RWPE1 (cell line): Measurements from ENCODE around the gene ZBTB7C.

Source experiments
- CTCF ChIA-PET: fragments of 350-600 bp; sonication (Branson Sonifier 250); formaldehyde crosslinking; extraction: SDS; loops from one replicate; lab custom pipeline; 2021; lab: Yijun Ruan, JAX
- POLR2A ChIA-PET: fragments of 400-600 bp; formaldehyde crosslinking; extraction: SDS; loops from one replicate; lab custom pipeline; 2020; ENCODE audit warnings: antibody characterized with exemption; ENCODE audit not compliant: low non-redundant PET; lab: Yijun Ruan, JAX
- DNase-seq: peaks from one replicate; pipeline ENCODE4 v3.0.0; 2012; ENCODE audit warnings: low spot score
- H3K27ac ChIP-seq: fragments of 450-650 bp; 2 replicates; pipeline ENCODE4 v1.5.1; 2017
- CTCF ChIP-seq: fragments of 450-650 bp; conservative IDR thresholded peaks from 2 replicates; pipeline ENCODE4 v1.5.1; 2017; ENCODE audit warnings: low read depth, mild to moderate bottlenecking

ZBTB7C gene

DNA sequence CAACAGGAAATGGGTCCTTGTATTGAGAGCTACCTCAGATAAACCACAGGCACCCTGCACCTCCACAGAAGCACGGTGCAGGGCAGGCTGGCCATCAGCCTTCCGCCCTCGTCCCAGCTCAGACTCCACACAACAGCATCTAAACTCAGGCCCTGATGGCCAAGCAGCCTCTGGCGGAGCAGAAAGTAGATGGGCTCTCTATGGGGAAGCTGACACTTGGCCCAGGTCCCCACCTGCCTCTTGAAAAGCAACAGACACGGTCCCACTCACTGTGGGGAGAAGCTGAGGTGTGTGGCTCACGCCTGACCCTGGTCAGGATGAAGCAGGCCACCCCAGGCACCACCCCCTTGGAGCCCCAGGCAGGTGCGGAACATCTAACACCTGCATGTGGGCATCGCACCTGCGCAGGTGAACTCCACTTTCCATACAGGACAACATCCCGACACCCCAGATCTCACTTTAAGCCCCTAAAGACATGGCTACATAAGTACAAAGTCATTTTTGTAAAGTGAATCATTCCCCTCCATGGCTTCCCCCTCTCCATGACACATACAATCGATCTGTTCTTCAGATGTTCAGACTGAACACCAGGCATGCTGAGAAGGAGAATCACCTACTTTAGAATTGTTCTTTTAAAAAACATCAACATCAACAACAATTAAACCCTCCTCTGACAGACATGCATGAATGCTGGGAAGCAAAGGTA lies 208.4 kb downstream of the ZBTB7C start:
- CTCF ChIA-PET = no interaction called here
- DNase-seq = no peak
- H3K27ac ChIP-seq = no peak overlapping the region
- POLR2A ChIA-PET = no interaction called here
- TF ChIP-seq CTCF = no peak

DNA sequence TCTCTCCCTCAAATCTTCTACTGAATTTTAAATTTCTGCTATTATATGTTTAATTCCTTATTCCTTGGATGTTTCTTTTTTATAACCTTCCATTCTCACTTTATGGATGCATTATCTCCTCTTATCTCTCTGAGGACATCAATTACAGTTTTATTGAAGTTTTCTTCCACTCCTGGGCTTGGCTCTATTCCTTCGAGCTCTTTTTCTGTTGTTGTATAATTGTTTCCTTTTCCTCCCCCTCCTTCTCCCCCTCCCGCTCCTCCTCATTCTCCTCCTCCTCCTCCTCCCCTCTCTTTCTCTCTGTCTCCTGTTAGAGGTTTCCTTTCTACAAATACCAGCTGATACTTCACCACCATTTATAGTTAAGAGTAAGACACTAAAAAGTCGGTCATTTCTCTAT lies 209.8 kb downstream of the ZBTB7C start:
- no peak overlapping the region for H3K27ac ChIP-seq
- CTCF ChIA-PET = no interaction called here
- POLR2A ChIA-PET = no interaction called here
- DNase-seq = no peak
- no peak for TF ChIP-seq CTCF

DNA sequence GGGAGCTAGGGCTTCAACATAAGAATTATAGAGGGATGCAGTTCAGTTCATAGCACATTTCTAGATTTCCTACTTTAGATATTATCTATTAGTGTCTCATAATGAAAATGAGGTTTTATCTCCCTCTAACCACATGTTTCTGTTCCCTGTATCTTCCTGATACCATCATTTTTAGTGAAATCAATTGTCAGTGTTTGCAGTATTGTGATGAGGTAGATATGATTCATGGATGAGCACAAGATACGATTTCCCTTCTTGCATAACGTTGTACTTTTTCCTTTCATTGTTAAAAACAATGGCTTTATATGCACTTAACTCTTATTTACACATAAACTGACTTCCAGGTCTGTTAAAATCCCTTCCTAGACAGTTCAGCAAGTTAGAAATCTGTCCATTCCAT lies 211.4 kb downstream of the ZBTB7C start:
- DNase-seq = peak; percentile 3
- ChIA-PET CTCF (no interaction called here), POLR2A (no interaction called here)
- no peak for TF ChIP-seq CTCF
- H3K27ac ChIP-seq = no peak overlapping the region

DNA sequence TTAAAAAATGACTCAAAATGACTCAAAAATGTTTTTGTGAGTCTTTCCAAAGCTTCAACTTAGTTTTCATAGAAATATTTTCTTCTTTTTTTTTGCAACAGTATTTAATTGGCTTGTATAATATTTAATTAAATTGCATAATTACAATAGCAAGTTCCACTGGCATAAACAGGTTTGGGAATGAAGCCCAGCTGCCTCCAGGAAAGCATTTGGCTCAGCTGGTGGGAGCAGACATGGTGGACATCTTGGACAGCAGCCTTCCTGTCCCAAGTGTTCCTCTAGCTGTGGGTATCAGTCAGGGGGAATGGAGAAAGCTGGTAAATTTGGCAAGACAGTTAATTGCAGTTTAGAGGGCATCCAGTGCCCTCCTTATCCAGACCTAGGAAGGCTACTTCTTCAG lies 213.4 kb downstream of the ZBTB7C start:
- TF ChIP-seq CTCF = no peak
- no peak overlapping the region for H3K27ac ChIP-seq
- POLR2A ChIA-PET = no interaction called here
- no peak for DNase-seq
- CTCF ChIA-PET = no interaction called here

DNA sequence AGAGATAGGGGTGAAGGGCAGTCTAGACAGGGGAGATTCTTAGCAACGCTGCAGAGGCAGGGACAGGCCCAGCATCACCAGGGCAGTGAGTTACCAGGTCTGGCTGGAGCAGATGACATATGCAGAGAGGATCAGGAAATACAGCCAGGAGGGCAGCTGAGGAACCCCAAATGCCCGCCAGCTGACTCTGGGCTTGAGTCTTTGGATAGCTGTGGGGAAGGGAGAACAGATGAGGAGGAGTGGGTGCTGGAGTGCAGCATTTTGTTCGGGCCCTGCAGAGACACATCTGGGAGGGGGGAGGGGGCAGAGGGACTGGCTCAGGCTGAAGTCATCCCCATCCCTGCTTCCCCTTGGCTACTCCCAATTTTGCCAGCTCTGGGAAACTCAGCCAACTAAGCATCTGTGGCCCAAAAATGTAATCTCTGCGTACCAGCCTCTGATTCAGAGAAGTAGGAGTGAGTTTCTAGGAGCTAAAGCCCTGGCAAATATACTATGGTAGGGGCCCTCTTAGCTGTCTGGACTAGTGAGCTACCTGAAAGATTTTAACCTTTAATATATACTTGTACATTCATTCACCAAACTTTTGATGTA lies 214.5 kb downstream of the ZBTB7C start:
- no peak for TF ChIP-seq CTCF
- ChIA-PET POLR2A (no interaction called here), CTCF (interaction anchor here (0.5 kb wide), 1 partner anchor 12 kb away, joined by 4 read pairs; no protein-coding TSS in a partner anchor)
- no peak overlapping the region for H3K27ac ChIP-seq
- DNase-seq = no peak

- DNase-seq = no peak
- no peak overlapping the region for H3K27ac ChIP-seq
- no peak for TF ChIP-seq CTCF
- ChIA-PET POLR2A (no interaction called here), CTCF (interaction anchor here (0.5 kb wide), 1 partner anchor 13 kb away, joined by 4 read pairs; no protein-coding TSS in a partner anchor)
Observed at GRCh38 chr18:48193521-48194492, 215.4 kb downstream of the ZBTB7C start.
